Measurements from ENCODE around the gene WDR47.

DNA sequence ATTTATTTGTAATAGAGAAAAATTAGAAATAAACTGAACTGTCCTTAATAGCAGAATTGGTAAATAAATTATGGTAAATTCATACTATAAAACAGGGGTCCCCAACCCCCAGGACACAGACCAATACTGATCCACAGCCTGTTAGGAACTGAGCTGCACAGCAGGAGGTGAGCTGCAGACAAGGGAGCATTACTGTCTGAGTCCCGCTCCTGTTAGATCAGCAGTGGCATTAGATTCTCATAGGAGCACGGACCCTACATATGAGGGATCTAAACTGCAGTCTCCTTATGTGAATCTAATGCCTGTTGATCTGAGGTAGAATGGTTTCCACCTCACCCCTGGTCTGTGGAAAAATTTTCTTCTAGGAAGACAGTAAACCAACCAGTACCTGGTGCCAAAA, 7.5 kb downstream of the WDR47 start:
- TF ChIP-seq, protein P1, sequence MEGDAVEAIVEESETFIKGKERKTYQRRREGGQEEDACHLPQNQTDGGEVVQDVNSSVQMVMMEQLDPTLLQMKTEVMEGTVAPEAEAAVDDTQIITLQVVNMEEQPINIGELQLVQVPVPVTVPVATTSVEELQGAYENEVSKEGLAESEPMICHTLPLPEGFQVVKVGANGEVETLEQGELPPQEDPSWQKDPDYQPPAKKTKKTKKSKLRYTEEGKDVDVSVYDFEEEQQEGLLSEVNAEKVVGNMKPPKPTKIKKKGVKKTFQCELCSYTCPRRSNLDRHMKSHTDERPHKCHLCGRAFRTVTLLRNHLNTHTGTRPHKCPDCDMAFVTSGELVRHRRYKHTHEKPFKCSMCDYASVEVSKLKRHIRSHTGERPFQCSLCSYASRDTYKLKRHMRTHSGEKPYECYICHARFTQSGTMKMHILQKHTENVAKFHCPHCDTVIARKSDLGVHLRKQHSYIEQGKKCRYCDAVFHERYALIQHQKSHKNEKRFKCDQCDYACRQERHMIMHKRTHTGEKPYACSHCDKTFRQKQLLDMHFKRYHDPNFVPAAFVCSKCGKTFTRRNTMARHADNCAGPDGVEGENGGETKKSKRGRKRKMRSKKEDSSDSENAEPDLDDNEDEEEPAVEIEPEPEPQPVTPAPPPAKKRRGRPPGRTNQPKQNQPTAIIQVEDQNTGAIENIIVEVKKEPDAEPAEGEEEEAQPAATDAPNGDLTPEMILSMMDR (IDR thresholded peaks at IDR 0.05) = no peak
- TF ChIP-seq POLR2A (IDR thresholded peaks at IDR 0.05) (no peak), POLR2AphosphoS5 (IDR thresholded peaks at IDR 0.05) (no peak), EP300 (IDR thresholded peaks at IDR 0.05) (no peak)
